GM19328 (cell line): ENCODE results near the gene TNS3.

Experiments used
- ATAC-seq: cut with Tn5 transposase; IDR thresholded peaks from one replicate; pipeline ENCODE4 v1.9.1; 2021; ENCODE audit warnings: mild to moderate bottlenecking, moderate library complexity; ENCODE audit not compliant: unreplicated experiment

Gene TNS3

GRCh38 chr7:47526466-47526865, 55.4 kb downstream of the TNS3 start:
- no peak for ATAC-seq

GRCh38 chr7:47525066-47525623, 56.8 kb downstream of the TNS3 start:
- ATAC-seq, result no peak

GRCh38 chr7:47523401-47523800, 58.5 kb downstream of the TNS3 start:
- no peak for ATAC-seq

GRCh38 chr7:47521816-47522561, 59.9 kb downstream of the TNS3 start:
- ATAC-seq, result no peak

- no peak for ATAC-seq
Observed at GRCh38 chr7:47521011-47521795, 60.7 kb downstream of the TNS3 start.

- no peak for ATAC-seq
Observed at GRCh38 chr7:47520406-47520805, 61.5 kb downstream of the TNS3 start.

GRCh38 chr7:47518827-47519226, 63.1 kb downstream of the TNS3 start:
- no peak for ATAC-seq

- ATAC-seq, result no peak
Observed at GRCh38 chr7:47517821-47518480, 64.0 kb downstream of the TNS3 start.

- no peak for ATAC-seq
Observed at GRCh38 chr7:47516985-47517600, 64.8 kb downstream of the TNS3 start.

- no peak for ATAC-seq
Observed at GRCh38 chr7:47516386-47516785, 65.5 kb downstream of the TNS3 start.

- no peak for ATAC-seq
Observed at GRCh38 chr7:47515305-47515834, 66.5 kb downstream of the TNS3 start.

GRCh38 chr7:47514818-47515217, 67.1 kb downstream of the TNS3 start:
- ATAC-seq, result no peak

- no peak for ATAC-seq
Observed at GRCh38 chr7:47514367-47514766, 67.5 kb downstream of the TNS3 start.

GRCh38 chr7:47513741-47514241, 68.1 kb downstream of the TNS3 start:
- no peak for ATAC-seq

GRCh38 chr7:47512481-47513176, 69.3 kb downstream of the TNS3 start:
- ATAC-seq, result no peak

GRCh38 chr7:47511699-47512370, 70.1 kb downstream of the TNS3 start:
- no peak for ATAC-seq

GRCh38 chr7:47510786-47511185, 71.1 kb downstream of the TNS3 start:
- ATAC-seq, result no peak

GRCh38 chr7:47510192-47510591, 71.7 kb downstream of the TNS3 start:
- no peak for ATAC-seq

GRCh38 chr7:47509571-47509970, 72.3 kb downstream of the TNS3 start:
- ATAC-seq, result no peak
